Gastroesophageal sphincter (tissue), 3 donors: ENCODE measurements around the gene C2CD4D.

ENCODE experiments used
- CTCF ChIP-seq, 4 experiments: fragments of 200-600 bp in 2 of 4; fragments of 450-650 bp in 2 of 4; sonication (generic) in 1 of 4; IDR thresholded peaks; one replicate each; pipeline ENCODE4 v1.5.1; 2017 to 2019; ENCODE audit warnings: antibody characterized with exemption in 4 of 4, mild to moderate bottlenecking in 2 of 4, moderate library complexity in 2 of 4
- EP300 ChIP-seq: sonication (generic); formaldehyde crosslinking; IDR thresholded peaks from one replicate; pipeline ENCODE4 v1.6.1; 2017; ENCODE audit warnings: antibody characterized with exemption, mild to moderate bottlenecking
- POLR2A ChIP-seq, 2 donors: fragments of 450-650 bp; IDR thresholded peaks; one replicate each; pipeline ENCODE4 v1.6.1; 2017; ENCODE audit warnings: antibody characterized with exemption in 2 of 2, mild to moderate bottlenecking in 2 of 2, moderate library complexity in 1 of 2
- POLR2AphosphoS5 ChIP-seq: sonication (generic); formaldehyde crosslinking; IDR thresholded peaks from one replicate; pipeline ENCODE4 v1.6.1; 2017; ENCODE audit warnings: antibody characterized with exemption

DNA sequence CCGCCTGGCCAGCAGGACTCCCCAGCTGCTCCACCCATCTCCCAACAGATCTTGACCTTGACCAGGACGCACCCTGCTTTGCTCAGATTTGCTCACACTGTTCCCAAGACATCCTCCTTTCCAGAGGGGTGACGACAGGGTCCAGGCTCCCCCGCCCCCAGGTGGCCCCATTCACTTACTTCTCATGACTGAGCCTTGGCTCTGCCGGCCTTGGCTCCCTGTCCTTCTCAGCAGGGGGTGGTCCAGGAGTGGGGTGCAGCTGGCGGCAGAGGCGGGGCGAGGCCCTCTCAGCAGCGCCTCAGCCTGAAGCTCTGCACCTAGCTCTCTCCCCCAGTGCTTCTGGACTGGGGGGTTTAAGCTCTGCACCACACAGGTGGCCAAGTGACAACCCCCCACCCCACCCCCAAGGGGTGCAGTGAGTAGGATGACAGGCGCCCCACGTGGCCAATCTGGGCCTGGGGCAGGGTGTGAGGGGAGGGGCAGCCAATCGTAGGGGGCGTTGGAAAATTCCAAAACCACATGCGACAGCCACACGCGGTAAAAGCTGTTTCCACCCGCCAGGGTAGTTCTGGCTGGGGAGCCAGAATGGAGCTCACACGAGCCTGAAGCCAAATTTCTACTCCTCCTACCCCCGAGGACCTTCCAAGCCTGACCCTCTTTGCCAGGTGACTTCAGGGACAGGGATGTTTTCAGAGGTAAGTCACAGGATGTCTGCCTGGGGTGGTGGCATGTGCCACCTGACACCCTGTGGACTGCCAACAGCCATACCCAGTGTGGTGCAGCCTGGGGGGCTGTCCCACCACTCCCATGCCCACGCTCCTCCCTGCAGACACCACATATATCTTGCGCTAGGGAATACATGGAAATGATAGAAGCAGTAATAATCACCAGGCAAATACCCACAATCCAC is 13.6 kb downstream of the C2CD4D start:
- no peak for TF ChIP-seq CTCF (IDR thresholded peaks at IDR 0.05)
- TF ChIP-seq POLR2A (IDR thresholded peaks at IDR 0.05) = no peak
- no peak for TF ChIP-seq POLR2AphosphoS5
- no peak for TF ChIP-seq EP300
